Measurements from ENCODE around the gene LSM7.

The LSM7 gene

GRCh38 chr19:2356036-2356646 lies 27.8 kb upstream of the LSM7 start:
- DNase-seq: no peak

DNA sequence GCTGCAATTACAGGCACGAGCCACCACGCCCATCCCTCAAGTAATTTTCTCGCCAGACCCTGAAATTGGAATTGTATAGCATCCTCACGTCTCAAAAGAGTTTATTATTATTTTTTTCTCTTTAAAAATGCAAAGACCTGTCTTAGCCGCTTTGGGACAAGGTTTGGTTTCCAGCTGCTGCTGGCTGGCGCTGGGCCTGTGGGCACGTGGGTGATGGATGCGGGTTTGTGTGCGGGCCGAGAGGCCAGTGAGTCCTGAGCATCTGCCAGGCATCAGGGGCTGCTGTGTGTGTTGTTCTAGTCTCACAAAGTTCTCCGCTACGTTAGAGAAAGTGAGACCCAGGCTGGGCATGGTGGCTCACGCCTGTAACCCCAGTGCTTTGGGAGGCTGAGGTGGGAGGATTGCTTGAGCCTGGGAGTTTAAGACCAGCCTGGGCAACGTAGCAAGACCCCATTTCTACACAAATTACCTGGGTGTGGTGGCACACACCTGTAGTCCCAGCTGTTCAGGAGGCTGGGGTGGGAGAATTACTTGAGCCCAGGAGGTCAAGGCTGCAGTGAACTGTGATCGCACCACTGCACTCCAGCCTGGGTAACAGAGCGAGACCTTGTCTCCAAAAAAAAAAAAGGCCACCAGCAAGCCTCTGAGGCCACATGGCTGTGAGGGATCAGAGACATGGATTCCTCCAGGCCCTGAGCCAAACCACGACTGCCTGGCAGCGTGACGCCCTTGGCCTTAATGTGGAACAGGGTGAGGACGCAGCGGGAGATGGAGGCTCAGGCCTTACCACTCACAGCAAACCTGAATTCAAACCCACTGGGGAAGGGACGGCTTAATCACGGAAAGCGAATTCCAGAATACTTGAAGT lies 27.0 kb upstream of the LSM7 start:
- Histone ChIP-seq H2BK15ac (replicated peaks; ENCODE audit: low read depth) (no peak overlapping the region), H3K4me1 (ENCODE audit: control insufficient read depth, low read depth, low read length) (no peaks in the 10 kb centered on the region), H3K27me3 (ENCODE audit: insufficient read depth, low read length, poor library complexity) (no peaks in the 10 kb centered on the region), H2BK5ac (ENCODE audit: low read length) (no peak overlapping the region), H3K56ac (ENCODE audit: low read length) (no peak overlapping the region), H3K4me3 (ENCODE audit: low read length) (no peak overlapping the region), H3K27ac (ENCODE audit: low read depth, low read length) (no peak overlapping the region), H3K79me2 (ENCODE audit: control insufficient read depth, insufficient read depth, low read length) (no peaks in the 10 kb centered on the region), H2AK5ac (ENCODE audit: low read length) (no peak overlapping the region), H3K4me2 (ENCODE audit: low read length) (no peak overlapping the region), H3K18ac (ENCODE audit: low read length) (no peak overlapping the region), H3K4ac (ENCODE audit: low read depth, low read length) (no peak overlapping the region), H3K9ac (ENCODE audit: low read length) (no peak overlapping the region), H4K8ac (ENCODE audit: low read depth, low read length) (no peak overlapping the region), H3K79me1 (ENCODE audit: low read length) (no peaks in the 10 kb centered on the region), H3K23ac (ENCODE audit: low read length) (no peak overlapping the region), H2BK120ac (ENCODE audit: low read depth, low read length) (no peak overlapping the region), H4K5ac (ENCODE audit: low read length) (no peak overlapping the region), H3K36me3 (ENCODE audit: control insufficient read depth, insufficient read depth, low read length) (no peaks in the 10 kb centered on the region)
- WGBS (ENCODE audit: extremely low coverage, insufficient coverage, low lambda C conversion rate): no CpG with 5 or more reads among the region's 24 CpGs
- DNase-seq: no peak

More at GRCh38 chr19:2356036-2356646, 27.8 kb upstream of the LSM7 start:
- no peak overlapping the region for H2BK120ac ChIP-seq (ENCODE audit: low read depth, low read length)
- no peak overlapping the region for H3K18ac ChIP-seq (ENCODE audit: low read length)
- no peak overlapping the region for H2BK15ac ChIP-seq (replicated peaks; ENCODE audit: low read depth)
- H3K4me2 ChIP-seq (ENCODE audit: low read length): no peak overlapping the region
- no peak overlapping the region for H3K9ac ChIP-seq (ENCODE audit: low read length)
- H3K79me2 ChIP-seq (ENCODE audit: control insufficient read depth, insufficient read depth, low read length): no peaks in the 10 kb centered on the region
- no peak overlapping the region for H3K4ac ChIP-seq (ENCODE audit: low read depth, low read length)
- no peak overlapping the region for H3K4me3 ChIP-seq (ENCODE audit: low read length)
- H3K27me3 ChIP-seq (ENCODE audit: insufficient read depth, low read length, poor library complexity): no peaks in the 10 kb centered on the region
- no peaks in the 10 kb centered on the region for H3K79me1 ChIP-seq (ENCODE audit: low read length)
- H2BK5ac ChIP-seq (ENCODE audit: low read length): no peak overlapping the region
- H4K5ac ChIP-seq (ENCODE audit: low read length): no peak overlapping the region
- no peaks in the 10 kb centered on the region for H3K36me3 ChIP-seq (ENCODE audit: control insufficient read depth, insufficient read depth, low read length)
- no peak overlapping the region for H4K8ac ChIP-seq (ENCODE audit: low read depth, low read length)
- H3K23ac ChIP-seq (ENCODE audit: low read length): no peak overlapping the region
- no peak overlapping the region for H3K27ac ChIP-seq (ENCODE audit: low read depth, low read length)
- H3K56ac ChIP-seq (ENCODE audit: low read length): no peak overlapping the region
- no peaks in the 10 kb centered on the region for H3K4me1 ChIP-seq (ENCODE audit: control insufficient read depth, low read depth, low read length)
- WGBS (ENCODE audit: extremely low coverage, insufficient coverage, low lambda C conversion rate): no CpG with 5 or more reads among the region's 21 CpGs
- no peak overlapping the region for H2AK5ac ChIP-seq (ENCODE audit: low read length)

DNA sequence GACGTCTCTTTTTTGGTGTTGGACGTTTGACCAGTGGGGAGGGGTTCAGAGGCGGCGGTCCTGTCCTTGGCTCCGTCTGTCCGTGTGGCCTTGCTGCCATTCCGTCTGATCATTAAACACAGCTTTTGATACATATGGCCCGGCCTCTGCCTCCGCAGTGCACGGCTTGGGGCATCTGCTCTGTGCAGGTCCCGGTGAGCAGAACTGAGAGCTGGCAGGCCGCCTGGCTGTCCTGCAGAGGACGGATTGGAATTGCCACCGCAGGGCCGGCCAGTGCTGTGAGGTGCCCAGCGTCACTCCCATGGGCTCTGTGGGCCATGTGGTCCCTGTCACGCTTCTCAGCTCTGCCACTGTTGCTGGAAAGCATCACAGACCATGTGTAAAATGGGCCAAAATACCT lies 26.3 kb upstream of the LSM7 start:
- DNase-seq: no peak
- Histone ChIP-seq H4K8ac (ENCODE audit: low read depth, low read length) (no peak overlapping the region), H2BK120ac (ENCODE audit: low read depth, low read length) (no peak overlapping the region), H3K23ac (ENCODE audit: low read length) (no peak overlapping the region), H3K18ac (ENCODE audit: low read length) (no peak overlapping the region), H2AK5ac (ENCODE audit: low read length) (no peak overlapping the region), H2BK15ac (replicated peaks; ENCODE audit: low read depth) (no peak overlapping the region), H3K79me2 (ENCODE audit: control insufficient read depth, insufficient read depth, low read length) (no peaks in the 10 kb centered on the region), H3K4me1 (ENCODE audit: control insufficient read depth, low read depth, low read length) (no peaks in the 10 kb centered on the region), H3K56ac (ENCODE audit: low read length) (no peak overlapping the region), H3K27me3 (ENCODE audit: insufficient read depth, low read length, poor library complexity) (no peaks in the 10 kb centered on the region), H4K5ac (ENCODE audit: low read length) (no peak overlapping the region), H3K79me1 (ENCODE audit: low read length) (no peaks in the 10 kb centered on the region), H3K4me2 (ENCODE audit: low read length) (no peak overlapping the region), H2BK5ac (ENCODE audit: low read length) (no peak overlapping the region), H3K27ac (ENCODE audit: low read depth, low read length) (no peak overlapping the region), H3K4me3 (ENCODE audit: low read length) (no peak overlapping the region), H3K4ac (ENCODE audit: low read depth, low read length) (no peak overlapping the region), H3K36me3 (ENCODE audit: control insufficient read depth, insufficient read depth, low read length) (no peaks in the 10 kb centered on the region), H3K9ac (ENCODE audit: low read length) (no peak overlapping the region)
- no CpG with 5 or more reads among the region's 17 CpGs for WGBS (ENCODE audit: extremely low coverage, insufficient coverage, low lambda C conversion rate)

DNA sequence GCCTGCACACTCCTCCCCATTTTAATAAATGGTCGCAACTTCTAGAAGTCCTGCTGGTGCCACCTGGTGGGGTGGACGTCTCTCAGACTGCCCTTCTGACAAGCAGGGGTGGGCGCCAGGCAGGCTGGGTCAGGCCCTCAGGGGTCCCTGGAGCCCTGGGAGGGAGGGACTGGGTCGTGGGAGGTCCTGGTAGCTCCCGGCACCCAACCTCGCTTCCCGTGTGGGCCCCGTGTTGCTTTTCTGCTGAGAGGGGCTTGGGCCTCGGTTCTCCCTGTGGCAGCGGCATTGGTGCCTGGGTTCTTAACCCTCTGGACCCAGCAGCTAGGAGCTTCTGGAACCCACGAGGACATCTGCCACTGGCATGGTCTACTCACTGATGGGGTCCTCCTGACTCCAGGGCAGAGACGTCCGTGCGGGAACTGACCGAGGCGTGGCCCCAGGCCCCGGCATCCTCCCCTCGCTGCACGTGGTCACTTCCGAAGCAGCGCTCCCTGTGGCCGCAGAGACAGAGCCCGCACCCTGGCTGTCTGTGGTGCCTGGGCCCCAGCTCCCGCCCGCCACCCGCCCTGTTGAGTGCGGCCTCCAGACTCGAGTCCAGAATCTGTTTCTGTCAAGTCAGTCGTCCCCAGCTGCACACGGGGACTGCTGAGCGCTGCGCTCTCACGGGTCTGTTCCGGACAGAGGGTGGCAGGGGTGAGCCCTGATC lies 25.7 kb upstream of the LSM7 start:
- no peak overlapping the region for H3K56ac ChIP-seq (ENCODE audit: low read length)
- H3K27me3 ChIP-seq (ENCODE audit: insufficient read depth, low read length, poor library complexity): no peaks in the 10 kb centered on the region
- H3K36me3 ChIP-seq (ENCODE audit: control insufficient read depth, insufficient read depth, low read length): no peaks in the 10 kb centered on the region
- no peak overlapping the region for H3K4me3 ChIP-seq (ENCODE audit: low read length)
- H3K27ac ChIP-seq (ENCODE audit: low read depth, low read length): no peak overlapping the region
- H3K4ac ChIP-seq (ENCODE audit: low read depth, low read length): no peak overlapping the region
- H3K4me2 ChIP-seq (ENCODE audit: low read length): no peak overlapping the region
- no peak overlapping the region for H2BK5ac ChIP-seq (ENCODE audit: low read length)
- H3K4me1 ChIP-seq (ENCODE audit: control insufficient read depth, low read depth, low read length): no peaks in the 10 kb centered on the region
- no peak overlapping the region for H3K9ac ChIP-seq (ENCODE audit: low read length)
- H3K79me1 ChIP-seq (ENCODE audit: low read length): no peaks in the 10 kb centered on the region
- no peak overlapping the region for H3K18ac ChIP-seq (ENCODE audit: low read length)
- no peak overlapping the region for H3K23ac ChIP-seq (ENCODE audit: low read length)
- H2BK120ac ChIP-seq (ENCODE audit: low read depth, low read length): no peak overlapping the region
- H2BK15ac ChIP-seq (replicated peaks; ENCODE audit: low read depth): no peak overlapping the region
- H3K79me2 ChIP-seq (ENCODE audit: control insufficient read depth, insufficient read depth, low read length): no peaks in the 10 kb centered on the region
- H2AK5ac ChIP-seq (ENCODE audit: low read length): no peak overlapping the region
- no peak overlapping the region for H4K8ac ChIP-seq (ENCODE audit: low read depth, low read length)
- WGBS (ENCODE audit: extremely low coverage, insufficient coverage, low lambda C conversion rate): no CpG with 5 or more reads among the region's 34 CpGs
- no peak for DNase-seq
- no peak overlapping the region for H4K5ac ChIP-seq (ENCODE audit: low read length)

DNA sequence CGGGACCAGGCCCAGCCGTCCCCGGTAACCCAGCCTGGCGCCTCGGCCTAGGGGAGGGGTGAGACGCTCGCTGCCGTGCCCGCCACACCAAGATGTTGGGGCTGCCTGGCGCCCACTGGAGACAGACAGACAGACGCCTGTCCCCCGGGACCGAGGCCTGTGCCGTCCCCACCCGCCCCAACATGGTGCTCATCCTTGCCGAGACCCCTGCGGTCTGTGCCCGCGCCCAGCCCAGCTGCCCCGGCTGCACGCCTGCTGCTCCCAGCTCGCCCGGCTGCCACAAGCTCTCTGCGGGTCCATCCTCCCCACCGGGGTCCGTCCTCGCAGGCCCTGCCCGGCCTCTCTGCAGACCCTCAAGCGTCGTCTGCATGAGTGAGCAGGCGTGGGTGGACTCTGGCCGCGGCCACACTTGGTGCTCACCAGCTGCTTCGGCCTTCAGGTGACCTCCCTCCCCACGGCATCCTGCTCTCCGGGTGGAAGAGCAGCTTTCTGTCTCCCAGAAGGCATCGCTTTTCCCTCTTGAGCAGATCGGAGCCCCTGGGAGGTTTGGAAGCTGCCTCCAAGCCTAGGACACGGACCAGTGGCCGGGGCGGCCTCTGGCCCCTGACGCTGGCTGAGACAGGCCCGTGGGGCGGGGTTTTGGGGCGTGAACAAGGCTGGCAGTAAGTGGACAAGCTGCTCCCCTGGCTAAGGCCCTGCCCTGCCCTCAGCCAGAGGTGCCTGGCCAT lies 24.9 kb upstream of the LSM7 start:
- Histone ChIP-seq H3K4me1 (ENCODE audit: control insufficient read depth, low read depth, low read length) (no peaks in the 10 kb centered on the region), H3K79me2 (ENCODE audit: control insufficient read depth, insufficient read depth, low read length) (no peaks in the 10 kb centered on the region), H3K4me3 (ENCODE audit: low read length) (no peak overlapping the region), H2AK5ac (ENCODE audit: low read length) (no peak overlapping the region), H3K18ac (ENCODE audit: low read length) (no peak overlapping the region), H2BK15ac (replicated peaks; ENCODE audit: low read depth) (no peak overlapping the region), H3K27me3 (ENCODE audit: insufficient read depth, low read length, poor library complexity) (no peaks in the 10 kb centered on the region), H3K4ac (ENCODE audit: low read depth, low read length) (no peak overlapping the region), H2BK120ac (ENCODE audit: low read depth, low read length) (no peak overlapping the region), H4K5ac (ENCODE audit: low read length) (no peak overlapping the region), H3K56ac (ENCODE audit: low read length) (no peak overlapping the region), H3K27ac (ENCODE audit: low read depth, low read length) (no peak overlapping the region), H3K4me2 (ENCODE audit: low read length) (no peak overlapping the region), H3K23ac (ENCODE audit: low read length) (no peak overlapping the region), H3K36me3 (ENCODE audit: control insufficient read depth, insufficient read depth, low read length) (no peaks in the 10 kb centered on the region), H3K79me1 (ENCODE audit: low read length) (no peaks in the 10 kb centered on the region), H3K9ac (ENCODE audit: low read length) (no peak overlapping the region), H4K8ac (ENCODE audit: low read depth, low read length) (no peak overlapping the region), H2BK5ac (ENCODE audit: low read length) (no peak overlapping the region)
- no peak for DNase-seq
- WGBS (ENCODE audit: extremely low coverage, insufficient coverage, low lambda C conversion rate): no CpG with 5 or more reads among the region's 45 CpGs

Measured in mesendoderm (in vitro differentiated cells).